GM19438 (cell line): ENCODE results near the gene PTPN14.

ENCODE experiments used
- ATAC-seq: cut with Tn5 transposase; IDR thresholded peaks from one replicate; pipeline ENCODE4 v1.9.1; 2021; ENCODE audit warnings: low read depth; ENCODE audit not compliant: unreplicated experiment

PTPN14 gene

GRCh38 chr1:214321705-214322453 lies 229.5 kb downstream of the PTPN14 start:
- ATAC-seq, result peak; percentile 66

GRCh38 chr1:214319938-214320337 lies 231.5 kb downstream of the PTPN14 start:
- no peak for ATAC-seq

- ATAC-seq, result no peak
Observed at GRCh38 chr1:214318956-214319736, 232.3 kb downstream of the PTPN14 start.

- ATAC-seq, result no peak
Observed at GRCh38 chr1:214318356-214318755, 233.0 kb downstream of the PTPN14 start.

GRCh38 chr1:214317734-214318133 lies 233.7 kb downstream of the PTPN14 start:
- ATAC-seq, result no peak

- ATAC-seq, result no peak
Observed at GRCh38 chr1:214317300-214317699, 234.1 kb downstream of the PTPN14 start.

GRCh38 chr1:214316593-214316992 lies 234.8 kb downstream of the PTPN14 start:
- no peak for ATAC-seq

- no peak for ATAC-seq
Observed at GRCh38 chr1:214314178-214314843, 237.1 kb downstream of the PTPN14 start.

- no peak for ATAC-seq
Observed at GRCh38 chr1:214312530-214313051, 238.8 kb downstream of the PTPN14 start.

GRCh38 chr1:214310777-214311690 lies 240.4 kb downstream of the PTPN14 start:
- ATAC-seq, result no peak

GRCh38 chr1:214310010-214310409 lies 241.4 kb downstream of the PTPN14 start:
- ATAC-seq, result peak; percentile 57

- no peak for ATAC-seq
Observed at GRCh38 chr1:214306269-214306668, 245.1 kb downstream of the PTPN14 start.

- ATAC-seq, result no peak
Observed at GRCh38 chr1:214305164-214305751, 246.1 kb downstream of the PTPN14 start.

- ATAC-seq, result no peak
Observed at GRCh38 chr1:214303141-214303930, 248.1 kb downstream of the PTPN14 start.

GRCh38 chr1:214301526-214301925 lies 249.9 kb downstream of the PTPN14 start:
- ATAC-seq, result no peak

GRCh38 chr1:214300149-214300780 lies 251.1 kb downstream of the PTPN14 start:
- no peak for ATAC-seq
